ENCODE data around the gene SNED1.

The SNED1 gene

GRCh38 chr2:240992572-240993291 lies 5.7 kb upstream of the SNED1 start:
- FAIRE-seq, result no peak

- no peak for FAIRE-seq
Observed at GRCh38 chr2:240993446-240994170, 4.8 kb upstream of the SNED1 start.

GRCh38 chr2:240994171-240994896 lies 4.1 kb upstream of the SNED1 start:
- FAIRE-seq, result no peak

GRCh38 chr2:240995041-240996021 lies 3.1 kb upstream of the SNED1 start:
- FAIRE-seq, result no peak

- FAIRE-seq, result no peak
Observed at GRCh38 chr2:240996161-240996833, 2.1 kb upstream of the SNED1 start.

GRCh38 chr2:240996834-240997140 lies 1.6 kb upstream of the SNED1 start:
- FAIRE-seq, result no peak

- FAIRE-seq, result no peak
Observed at GRCh38 chr2:240997141-240997855, 1.1 kb upstream of the SNED1 start.

- FAIRE-seq, result no peak
Observed at GRCh38 chr2:240998706-240998994, 232 bp downstream of the SNED1 start.

- no peak for FAIRE-seq
Observed at GRCh38 chr2:240998995-240999791, 775 bp downstream of the SNED1 start.

GRCh38 chr2:240999873-241000541 lies 1.6 kb downstream of the SNED1 start:
- FAIRE-seq, result no peak

- no peak for FAIRE-seq
Observed at GRCh38 chr2:241000831-241001321, 2.5 kb downstream of the SNED1 start.

- no peak for FAIRE-seq
Observed at GRCh38 chr2:241001413-241002274, 3.2 kb downstream of the SNED1 start.

GRCh38 chr2:241002275-241003046 lies 4.0 kb downstream of the SNED1 start:
- no peak for FAIRE-seq

- no peak for FAIRE-seq
Observed at GRCh38 chr2:241003047-241003360, 4.6 kb downstream of the SNED1 start.

- no peak for FAIRE-seq
Observed at GRCh38 chr2:241003369-241003768, 5.0 kb downstream of the SNED1 start.

- FAIRE-seq, result peak; percentile 47
Observed at GRCh38 chr2:241003830-241004564, 5.6 kb downstream of the SNED1 start.

- no peak for FAIRE-seq
Observed at GRCh38 chr2:241005569-241005968, 7.2 kb downstream of the SNED1 start.

GRCh38 chr2:241006412-241006811 lies 8.0 kb downstream of the SNED1 start:
- FAIRE-seq, result no peak

Measured in A204.1 (cell line).